Activated CD8-positive, alpha-beta memory T cell treated with anti-CD3 and anti-CD28 coated beads, Interleukin-2, amount 50 U/mL, for 48 hours (primary cell): Measurements from ENCODE around the gene FAM25A.
"Not testable (repeated sequence)": the region's sequence is repeated elsewhere in the genome, so short reads cannot be mapped to it uniquely, and the experiment has no call there.

ENCODE experiments used
- DNase-seq: peaks from one replicate; pipeline ENCODE4 v3.0.0-alpha.2; 2020

Gene FAM25A

DNA sequence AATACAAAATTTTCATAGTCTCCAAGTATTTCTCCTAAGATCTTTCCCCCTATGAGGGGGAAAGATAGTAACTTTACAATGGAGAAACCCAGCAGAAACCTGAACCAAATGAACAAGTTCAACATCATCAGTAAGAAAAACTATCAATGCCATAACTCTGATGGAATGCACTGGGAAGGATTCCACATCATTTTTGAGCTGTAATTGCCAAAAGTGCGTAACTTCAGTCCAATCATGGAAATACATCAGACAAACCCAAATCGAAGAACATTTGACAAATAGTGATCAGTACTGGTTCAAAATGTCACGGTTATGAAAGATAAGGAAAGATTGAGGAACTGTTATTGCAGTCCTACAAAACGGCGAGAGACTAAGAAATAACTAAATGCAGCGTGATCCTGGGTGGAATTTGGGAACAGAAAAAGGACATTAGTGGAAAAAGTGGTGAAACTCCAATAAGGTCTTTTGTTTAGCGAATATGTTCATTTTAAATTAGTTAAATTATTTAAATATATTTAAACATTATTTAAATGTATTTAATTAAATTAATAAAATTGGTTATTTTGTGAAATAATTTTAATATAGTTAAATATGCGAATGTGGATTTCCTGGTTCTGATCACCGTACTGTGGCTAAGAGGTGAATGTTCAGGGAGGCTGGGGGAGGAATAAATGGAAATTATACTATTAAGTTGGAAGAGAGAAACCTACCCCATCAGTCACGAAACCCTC lies 4.9 kb upstream of the FAM25A start:
- not testable (repeated sequence) for DNase-seq

GRCh38 chr10:87018127-87018526 lies 2.0 kb upstream of the FAM25A start:
- not testable (repeated sequence) for DNase-seq

DNA sequence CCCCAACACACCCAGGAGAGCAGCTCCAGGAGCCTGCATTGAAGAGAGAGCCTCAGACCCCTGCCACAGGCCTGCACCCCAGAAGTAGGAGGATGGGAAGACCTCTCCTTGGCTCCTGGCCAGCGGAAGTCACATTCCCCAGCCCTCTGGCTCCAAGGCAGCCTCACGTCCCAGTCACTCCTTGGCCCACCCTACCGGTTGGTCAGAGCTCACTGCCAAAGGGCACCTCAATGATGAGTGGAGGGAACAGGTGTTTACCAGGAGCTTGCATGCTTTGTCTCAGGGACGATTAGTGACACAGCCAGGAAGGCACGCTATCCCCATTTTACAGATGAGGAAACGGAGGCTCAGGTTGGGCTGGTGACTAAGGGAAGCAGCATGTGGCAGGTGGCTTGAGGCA lies 1.0 kb upstream of the FAM25A start:
- not testable (repeated sequence) for DNase-seq

GRCh38 chr10:87019504-87019903 lies 590 bp upstream of the FAM25A start:
- DNase-seq: not testable (repeated sequence)

GRCh38 chr10:87025285-87025958 lies 5.3 kb downstream of the FAM25A start:
- DNase-seq: not testable (repeated sequence)

DNA sequence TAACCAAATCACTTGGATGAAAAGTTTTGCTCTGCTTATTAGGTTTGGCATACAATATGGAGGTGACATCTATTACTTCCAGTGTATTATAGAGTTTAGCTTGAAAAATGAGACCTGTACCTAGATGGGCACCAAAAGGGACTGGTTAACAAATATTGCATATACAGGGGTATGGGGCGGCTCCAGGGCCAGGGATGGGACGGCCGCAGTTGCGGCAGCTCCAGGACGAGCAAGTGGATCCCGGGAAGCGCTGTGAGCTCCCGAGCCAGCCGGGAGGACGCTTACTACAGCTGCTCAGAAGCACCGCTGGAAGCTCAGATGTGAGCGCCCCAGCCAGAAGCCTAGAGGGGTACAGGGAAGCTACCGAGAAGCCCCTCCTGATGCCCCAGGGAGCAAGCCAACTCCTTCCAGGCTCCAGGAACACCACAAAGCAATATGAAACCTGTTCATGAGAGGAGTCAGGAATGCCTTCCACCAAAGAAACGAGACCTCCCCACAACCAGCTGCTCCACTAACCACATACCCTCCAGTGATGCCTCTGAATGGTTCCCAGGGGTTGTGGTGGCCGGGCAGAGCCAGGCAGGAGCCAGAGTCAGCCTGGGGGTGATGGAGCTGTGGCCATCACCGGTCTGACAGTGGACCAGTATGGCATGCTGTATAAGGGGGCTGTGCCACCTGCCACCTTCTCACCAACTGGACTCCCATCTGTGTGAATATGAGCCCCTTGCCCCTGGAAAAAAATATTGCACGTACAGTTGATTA lies 6.8 kb downstream of the FAM25A start:
- DNase-seq: not testable (repeated sequence)

- not testable (repeated sequence) for DNase-seq
Measured at GRCh38 chr10:87030419-87030818, 10.3 kb downstream of the FAM25A start.

- DNase-seq: no peak
Measured at GRCh38 chr10:87030912-87031635, 11.0 kb downstream of the FAM25A start.

- DNase-seq: no peak
Measured at GRCh38 chr10:87036623-87037022, 16.5 kb downstream of the FAM25A start.

- no peak for DNase-seq
Measured at GRCh38 chr10:87038286-87038717, 18.2 kb downstream of the FAM25A start.

DNA sequence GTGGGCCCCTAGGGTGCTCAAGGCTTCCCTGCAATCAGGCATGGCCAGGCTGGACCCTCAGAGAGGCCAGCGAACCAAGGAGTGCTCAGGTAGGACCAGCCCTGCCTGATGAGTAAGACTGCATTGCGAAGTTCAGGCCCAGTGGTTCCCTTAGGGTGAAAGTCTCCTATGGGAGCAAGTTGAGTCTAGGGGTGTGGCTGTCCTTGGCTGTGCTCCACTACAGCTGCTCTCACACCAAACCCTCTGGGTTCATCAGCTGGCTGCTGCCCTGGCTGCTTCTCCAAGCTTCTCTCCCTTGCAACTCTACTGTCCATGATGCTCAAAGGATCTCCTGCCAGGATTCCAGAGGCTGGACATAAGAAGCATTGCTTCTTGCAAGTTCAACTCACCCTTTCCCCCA lies 18.7 kb downstream of the FAM25A start:
- DNase-seq: no peak

DNA sequence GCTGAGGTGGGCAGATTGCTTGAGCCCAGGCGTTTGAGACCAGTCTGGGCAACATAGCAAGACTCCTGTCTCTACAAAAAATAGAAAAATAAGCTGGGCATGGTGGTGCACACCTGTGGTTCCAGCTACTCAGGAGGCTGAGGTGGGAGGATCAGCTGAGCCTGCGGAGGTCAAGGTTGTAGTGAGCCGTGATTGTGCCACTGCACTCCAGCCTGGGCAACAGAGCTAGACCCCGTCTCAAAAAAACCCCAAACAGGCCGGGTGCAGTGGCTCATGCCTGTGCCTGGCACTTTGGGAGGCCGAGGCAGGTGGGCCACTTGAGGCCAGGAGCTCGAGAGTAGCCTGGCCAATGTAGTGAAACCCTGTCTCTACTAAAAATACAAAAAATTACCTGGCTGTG lies 23.5 kb downstream of the FAM25A start:
- DNase-seq: not testable (repeated sequence)

- no peak for DNase-seq
Measured at GRCh38 chr10:87045434-87045938, 25.4 kb downstream of the FAM25A start.

GRCh38 chr10:87053111-87053510 lies 33.0 kb downstream of the FAM25A start:
- no peak for DNase-seq

DNA sequence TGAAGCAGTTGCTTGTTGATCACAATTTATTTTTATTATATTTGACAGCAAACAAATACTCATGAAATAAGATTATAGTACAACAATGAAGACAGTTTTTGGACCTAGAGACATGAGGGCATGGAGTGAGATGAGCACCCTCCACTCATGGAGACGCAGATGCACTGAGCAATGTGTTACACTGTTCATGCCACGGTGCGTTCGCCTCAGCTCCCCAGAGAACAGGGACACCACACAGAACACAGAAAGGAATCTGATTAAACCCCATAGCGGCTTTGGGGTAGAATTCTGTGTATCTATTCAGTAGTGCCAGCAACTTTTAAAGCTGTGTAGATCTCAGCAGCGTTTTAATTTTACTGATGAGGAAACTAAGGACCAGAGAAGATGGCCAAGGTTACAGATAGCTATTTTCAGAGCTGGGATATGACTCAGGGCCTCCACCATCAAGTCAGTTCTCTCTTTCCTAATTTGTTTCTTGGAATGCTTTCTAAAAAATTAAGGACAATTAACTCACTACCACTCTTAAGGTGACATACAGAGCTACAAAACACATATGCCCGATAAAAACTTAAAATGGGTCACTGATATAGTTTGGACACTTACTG lies 33.6 kb downstream of the FAM25A start:
- DNase-seq: no peak

DNA sequence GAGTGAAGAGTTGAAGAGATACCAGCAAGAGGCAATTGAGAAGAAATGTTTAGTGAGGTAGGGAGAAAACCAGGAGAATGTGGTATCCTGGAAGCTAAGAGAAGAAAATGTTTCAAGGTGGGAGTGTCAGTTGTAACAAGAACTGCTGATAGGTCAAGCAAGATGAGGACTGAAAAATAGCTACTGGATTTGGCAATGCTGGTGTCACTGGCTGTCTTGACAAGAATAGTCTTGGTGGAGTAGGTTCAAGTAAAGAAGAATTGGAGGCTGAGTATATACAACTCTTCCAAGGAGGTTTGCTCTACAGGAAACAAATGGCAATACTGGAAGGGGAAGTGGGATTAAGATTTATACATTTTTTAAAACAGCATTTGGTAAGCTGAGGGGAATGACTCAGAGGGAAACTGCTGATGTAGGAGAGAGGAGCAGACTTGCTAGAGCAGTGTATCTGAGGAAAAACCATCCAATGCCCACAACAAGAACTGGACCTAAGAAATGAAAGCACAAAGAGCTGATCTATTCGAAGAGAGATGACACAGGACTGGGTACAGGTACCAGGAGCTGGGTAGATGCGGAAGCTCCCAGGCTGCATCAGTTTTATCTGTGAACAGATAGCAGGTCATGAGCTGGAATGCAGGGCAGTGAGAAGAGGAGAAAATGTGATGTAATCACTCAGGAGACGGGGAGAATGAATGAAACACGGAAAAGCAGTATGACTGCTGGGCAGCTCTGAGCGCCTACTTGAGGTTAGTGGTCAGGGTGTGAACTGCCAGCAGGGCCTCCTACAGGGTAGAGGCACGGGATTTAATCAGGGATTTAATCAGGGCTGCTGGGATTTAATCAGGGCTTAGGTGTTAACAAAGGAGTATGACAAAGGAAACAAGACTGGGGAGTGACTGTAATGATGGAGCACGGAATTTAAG lies 34.5 kb downstream of the FAM25A start:
- no peak for DNase-seq

DNA sequence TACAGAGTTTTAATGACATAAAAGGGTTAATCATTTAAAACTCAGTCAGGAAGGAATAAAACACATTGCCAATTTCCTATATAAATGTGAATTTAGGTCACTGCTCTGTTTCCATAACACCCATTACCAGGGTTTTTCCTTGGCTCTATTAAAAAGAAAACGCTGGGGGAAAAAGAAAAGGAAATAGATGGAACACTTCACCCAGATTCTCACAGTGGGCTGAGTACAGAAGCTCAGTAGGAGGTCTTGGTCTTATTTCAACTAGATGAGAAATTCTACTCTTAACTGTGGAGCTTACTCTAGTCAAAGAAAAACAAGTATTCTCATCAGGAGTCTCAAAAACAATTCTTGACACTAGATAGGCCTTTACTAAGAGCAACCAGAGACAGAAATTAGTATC lies 38.1 kb downstream of the FAM25A start:
- DNase-seq: no peak

DNA sequence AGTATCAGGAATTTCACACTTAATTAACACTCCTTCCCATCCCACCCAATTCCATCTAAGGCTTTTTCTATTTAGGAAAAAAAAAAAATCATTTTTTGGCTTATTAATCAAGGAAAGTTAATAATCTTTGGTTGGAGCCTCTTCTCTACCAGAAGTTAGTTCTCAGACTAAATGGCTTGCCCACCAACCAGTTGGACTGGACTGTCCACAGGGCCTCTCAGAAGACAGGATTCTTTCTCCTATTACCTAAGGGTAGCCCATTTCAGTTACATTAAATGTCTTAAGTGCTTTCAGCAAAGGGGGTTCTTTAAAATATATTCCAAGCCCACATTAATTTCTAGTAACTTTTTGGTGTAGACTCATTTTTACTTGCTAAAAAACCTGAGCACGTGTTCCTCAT lies 39.3 kb downstream of the FAM25A start:
- no peak for DNase-seq

GRCh38 chr10:87060280-87060928 lies 40.3 kb downstream of the FAM25A start:
- no peak for DNase-seq

- no peak for DNase-seq
Measured at GRCh38 chr10:87064651-87065050, 44.6 kb downstream of the FAM25A start.

DNA sequence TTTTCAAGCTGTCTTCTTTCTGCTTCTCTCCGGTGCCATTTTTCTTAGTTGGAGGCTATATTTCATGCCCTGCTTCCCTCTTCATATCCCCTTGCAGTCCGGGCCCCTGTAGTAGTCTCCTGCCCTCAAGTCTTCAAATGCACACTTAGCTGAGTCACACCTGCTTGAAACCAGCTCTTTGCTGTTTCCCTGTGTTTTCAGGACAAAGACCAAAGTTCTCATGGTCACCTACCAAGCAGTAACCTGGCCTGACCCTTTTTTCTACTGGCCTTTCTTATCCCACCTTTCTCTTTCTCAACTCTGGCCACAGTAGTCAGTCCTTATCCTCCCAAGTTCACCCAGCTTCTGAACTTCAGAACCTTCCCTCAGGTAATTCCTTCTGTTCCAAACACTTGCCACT lies 46.1 kb downstream of the FAM25A start:
- DNase-seq: no peak
